Neural cell (in vitro differentiated cells): ENCODE measurements around the gene RAB3D. TPM values are rescaled to one million over a fixed set of nuclear protein-coding genes. Genes with fewer than 3 reads are reported as not detected.

Experiments
- H2AFZ ChIP-seq: fragments of 200-600, 300-800 bp; sonication (generic), shearing (Covaris generic); 2 replicates; pipeline ENCODE4 v1.6.0; 2014; ENCODE audit warnings: low read depth, mild to moderate bottlenecking, antibody characterized with exemption, low read length, moderate library complexity
- H3F3A ChIP-seq: fragments of 200-600 bp; shearing (Covaris generic); 2 replicates; pipeline ENCODE4 v1.6.1; 2016; ENCODE audit warnings: mild to moderate bottlenecking, moderate library complexity, mixed read lengths, antibody characterized with exemption, low read length; ENCODE audit not compliant: insufficient read depth, poor library complexity, severe bottlenecking
- H3K27ac ChIP-seq: fragments of 200-600, 300-800 bp; sonication (generic), shearing (Covaris generic); 2 replicates; pipeline ENCODE4 v1.5.1; 2014; ENCODE audit warnings: mild to moderate bottlenecking, low read length, moderate library complexity
- H3K27me3 ChIP-seq: fragments of 300-800, 200-600 bp; sonication (generic), shearing (Covaris generic); 2 replicates; pipeline ENCODE4 v1.6.0; 2014; ENCODE audit warnings: mild to moderate bottlenecking, low read depth, low read length, moderate library complexity; ENCODE audit not compliant: insufficient read depth
- H3K36me3 ChIP-seq: fragments of 300-800, 200-600 bp; sonication (generic), shearing (Covaris generic); 2 replicates; pipeline ENCODE4 v1.5.1; 2014; ENCODE audit warnings: mild to moderate bottlenecking, antibody characterized with exemption, low read length, moderate library complexity; ENCODE audit not compliant: insufficient read depth
- H3K4me2 ChIP-seq: fragments of 300-800, 200-600 bp; sonication (generic), shearing (Covaris generic); 2 replicates; pipeline ENCODE4 v1.6.0; 2014; ENCODE audit warnings: mild to moderate bottlenecking, low read length
- H3K4me3 ChIP-seq: fragments of 300-800, 200-600 bp; sonication (generic), shearing (Covaris generic); 2 replicates; pipeline ENCODE4 v1.5.1; 2014; ENCODE audit warnings: mild to moderate bottlenecking, low read length, moderate library complexity
- H3K79me2 ChIP-seq: fragments of 200-600 bp; shearing (Covaris generic); replicated peaks from 2 replicates; pipeline ENCODE4 v1.6.0; 2014; ENCODE audit warnings: mild to moderate bottlenecking, low read length, moderate library complexity; ENCODE audit not compliant: insufficient read depth
- H3K9ac ChIP-seq: fragments of 300-800, 200-600 bp; sonication (generic), shearing (Covaris generic); 2 replicates; pipeline ENCODE4 v1.6.1; 2016; ENCODE audit warnings: mild to moderate bottlenecking, low read length, mixed read lengths
- H3K9me2 ChIP-seq: fragments of 200-600 bp; shearing (Covaris generic); 2 replicates; pipeline ENCODE4 v1.6.1; 2016; ENCODE audit warnings: mild to moderate bottlenecking, low read length, mixed read lengths; ENCODE audit not compliant: insufficient read depth
- H3K9me3 ChIP-seq: fragments of 200-600, 300-800 bp; sonication (generic), shearing (Covaris generic); 2 replicates; pipeline ENCODE4 v1.6.1; 2016; ENCODE audit warnings: mild to moderate bottlenecking, mixed run types, low read length, moderate library complexity, mixed read lengths
- H4K20me1 ChIP-seq: fragments of 200-600 bp; shearing (Covaris generic); 2 replicates; pipeline ENCODE4 v1.6.1; 2016; ENCODE audit warnings: mild to moderate bottlenecking, mixed run types; ENCODE audit not compliant: insufficient read depth
- EP300 ChIP-seq: fragments of 450-650 bp; conservative IDR thresholded peaks from 2 replicates; pipeline ENCODE4 v1.6.1; 2014; ENCODE audit warnings: antibody characterized with exemption, mild to moderate bottlenecking, moderate library complexity; ENCODE audit not compliant: poor library complexity, severe bottlenecking
- EZH2 ChIP-seq: fragments of 200-600, 300-800 bp; shearing (Covaris generic), sonication (generic); IDR thresholded peaks from 2 replicates; pipeline ENCODE4 v1.6.1; 2014; ENCODE audit warnings: antibody characterized with exemption, low read length, borderline replicate concordance, mild to moderate bottlenecking; ENCODE audit not compliant: insufficient read depth, poor library complexity, severe bottlenecking
- POLR2AphosphoS5 ChIP-seq: IDR thresholded peaks from 2 replicates; pipeline ENCODE4 v1.6.1; 2012
- RAD21 ChIP-seq: fragments of 450-650 bp; conservative IDR thresholded peaks from 2 replicates; pipeline ENCODE4 v1.6.1; 2014; ENCODE audit warnings: antibody characterized with exemption, mild to moderate bottlenecking, moderate library complexity
- SMC3 ChIP-seq: fragments of 450-650 bp; conservative IDR thresholded peaks from 2 replicates; pipeline ENCODE4 v1.6.1; 2014; ENCODE audit warnings: antibody characterized with exemption, mild to moderate bottlenecking, moderate library complexity; ENCODE audit not compliant: poor library complexity
- TAF1 ChIP-seq: IDR thresholded peaks from 2 replicates; pipeline ENCODE4 v1.6.1; 2012; ENCODE audit warnings: low read depth
- polyA plus RNA-seq: library from polyadenylated mRNA; depleted of rRNA; stranded (reverse); fragments of >200 nt; gene quantifications from 2 replicates; pipeline ENCODE4 v1.2.3, GENCODE V29; 2014
- TF ChIP-seq, protein P1 (sequence below): fragments of 450-650 bp; IDR thresholded peaks from 2 replicates; pipeline ENCODE4 v1.5.1; 2014; ENCODE audit warnings: antibody characterized with exemption, mild to moderate bottlenecking, moderate library complexity; ENCODE audit not compliant: poor library complexity, severe bottlenecking

The RAB3D gene
- polyA plus RNA-seq, 1 donor from 2014 or later = 19.3 TPM

DNA sequence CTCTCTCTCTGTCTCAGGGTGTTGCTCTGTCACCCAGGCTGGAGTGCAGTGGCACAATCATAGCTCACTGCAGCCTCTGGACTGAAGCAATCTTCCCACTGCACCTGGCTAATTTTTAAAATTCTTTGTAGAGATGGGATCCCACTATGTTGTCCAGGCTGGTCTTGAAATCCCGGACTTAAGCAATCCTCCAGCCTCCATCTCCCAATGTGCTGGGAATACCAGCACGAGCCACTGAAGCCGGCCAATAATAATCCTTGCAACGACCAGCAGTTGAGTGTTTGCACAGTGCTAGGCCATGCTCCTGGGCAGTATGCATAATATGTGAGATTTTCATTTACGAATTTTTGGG, 45.3 kb upstream of the RAB3D start:
- H2AFZ ChIP-seq = no peak overlapping the region
- H4K20me1 ChIP-seq = no peaks in the 10 kb centered on the region
- H3F3A ChIP-seq = no peaks in the 10 kb centered on the region
- no peak overlapping the region for H3K4me3 ChIP-seq
- no peaks in the 10 kb centered on the region for H3K9me2 ChIP-seq
- no peaks in the 10 kb centered on the region for H3K79me2 ChIP-seq
- H3K27me3 ChIP-seq = peaks cover 24% of the 10 kb centered on the region
- H3K9ac ChIP-seq = no peak overlapping the region
- no peaks in the 10 kb centered on the region for H3K9me3 ChIP-seq
- no peak overlapping the region for H3K27ac ChIP-seq
- TF ChIP-seq EP300 (no peak), TAF1 (no peak), SMC3 (no peak)
- H3K36me3 ChIP-seq = no peaks in the 10 kb centered on the region
- no peak overlapping the region for H3K4me2 ChIP-seq

GRCh38 chr19:11383706-11384048, 44.2 kb upstream of the RAB3D start:
- no peak overlapping the region for H3K9ac ChIP-seq

DNA sequence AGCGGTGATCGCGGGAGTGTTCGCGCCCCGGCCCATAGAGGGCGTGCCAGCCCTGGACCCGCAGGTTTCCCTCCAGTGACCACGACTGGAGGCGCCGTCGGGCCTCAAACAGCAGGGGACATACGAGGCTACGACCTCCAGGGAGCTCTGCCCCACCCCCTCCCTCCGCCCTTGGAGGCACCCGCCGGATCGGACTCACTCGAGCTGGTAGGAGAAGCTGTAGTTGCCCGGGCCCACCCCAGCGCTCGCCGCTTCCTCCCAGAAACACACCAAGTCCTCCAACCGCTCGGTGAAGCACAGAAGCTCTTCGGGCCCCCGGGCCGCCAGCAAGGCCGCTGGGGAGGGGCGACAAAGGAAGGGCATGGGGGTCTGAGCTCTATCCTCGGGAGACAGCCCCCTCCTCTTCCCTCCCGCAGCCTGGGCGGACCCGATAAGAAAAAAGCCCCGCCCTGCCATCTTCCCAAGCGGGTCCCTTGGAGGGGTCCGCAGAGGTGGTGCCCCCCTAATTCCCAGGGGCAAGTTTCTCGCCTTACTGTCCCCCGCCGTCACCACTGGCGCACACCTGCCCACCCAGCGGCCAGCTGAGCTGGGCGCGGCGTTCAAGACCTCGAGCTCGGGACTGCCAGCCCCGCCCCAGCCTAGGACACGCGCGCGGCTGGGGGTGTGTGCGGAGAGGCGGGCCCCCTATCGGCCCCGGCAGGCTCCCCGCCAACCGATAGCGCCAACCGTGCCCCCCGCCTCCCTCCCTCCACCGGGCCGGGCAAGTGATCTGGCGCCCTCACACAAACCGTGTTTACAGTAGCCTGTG, 43.6 kb upstream of the RAB3D start:
- TF ChIP-seq SMC3 = no peak
- TF ChIP-seq, protein P1, sequence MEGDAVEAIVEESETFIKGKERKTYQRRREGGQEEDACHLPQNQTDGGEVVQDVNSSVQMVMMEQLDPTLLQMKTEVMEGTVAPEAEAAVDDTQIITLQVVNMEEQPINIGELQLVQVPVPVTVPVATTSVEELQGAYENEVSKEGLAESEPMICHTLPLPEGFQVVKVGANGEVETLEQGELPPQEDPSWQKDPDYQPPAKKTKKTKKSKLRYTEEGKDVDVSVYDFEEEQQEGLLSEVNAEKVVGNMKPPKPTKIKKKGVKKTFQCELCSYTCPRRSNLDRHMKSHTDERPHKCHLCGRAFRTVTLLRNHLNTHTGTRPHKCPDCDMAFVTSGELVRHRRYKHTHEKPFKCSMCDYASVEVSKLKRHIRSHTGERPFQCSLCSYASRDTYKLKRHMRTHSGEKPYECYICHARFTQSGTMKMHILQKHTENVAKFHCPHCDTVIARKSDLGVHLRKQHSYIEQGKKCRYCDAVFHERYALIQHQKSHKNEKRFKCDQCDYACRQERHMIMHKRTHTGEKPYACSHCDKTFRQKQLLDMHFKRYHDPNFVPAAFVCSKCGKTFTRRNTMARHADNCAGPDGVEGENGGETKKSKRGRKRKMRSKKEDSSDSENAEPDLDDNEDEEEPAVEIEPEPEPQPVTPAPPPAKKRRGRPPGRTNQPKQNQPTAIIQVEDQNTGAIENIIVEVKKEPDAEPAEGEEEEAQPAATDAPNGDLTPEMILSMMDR = peak; percentile 45
- Histone ChIP-seq H3K36me3 (no peaks in the 10 kb centered on the region), H2AFZ (no peak overlapping the region), H4K20me1 (no peaks in the 10 kb centered on the region), H3K9me3 (no peaks in the 10 kb centered on the region), H3K27me3 (peaks cover 24% of the 10 kb centered on the region), H3K79me2 (no peaks in the 10 kb centered on the region), H3K4me2 (no peak overlapping the region), H3K27ac (no peak overlapping the region), H3K4me3 (peak overlapping the region; percentile 55), H3K9me2 (no peaks in the 10 kb centered on the region), H3F3A (no peaks in the 10 kb centered on the region), H3K9ac (no peak overlapping the region)

More at GRCh38 chr19:11383706-11384048, 44.2 kb upstream of the RAB3D start:
- H3K4me2 ChIP-seq = no peak overlapping the region
- no peak for TF ChIP-seq SMC3
- no peak for TF ChIP-seq EP300
- TF ChIP-seq, protein P1 = no peak
- no peak for TF ChIP-seq RAD21
- TF ChIP-seq POLR2AphosphoS5 = no peak
- TF ChIP-seq EZH2 = no peak
- H3F3A ChIP-seq = no peaks in the 10 kb centered on the region
- peak overlapping the region; percentile 55 for H3K4me3 ChIP-seq
- no peaks in the 10 kb centered on the region for H3K79me2 ChIP-seq
- H3K27me3 ChIP-seq = peaks cover 24% of the 10 kb centered on the region
- H4K20me1 ChIP-seq = no peaks in the 10 kb centered on the region
- no peaks in the 10 kb centered on the region for H3K36me3 ChIP-seq
- no peaks in the 10 kb centered on the region for H3K9me2 ChIP-seq
- H2AFZ ChIP-seq = no peak overlapping the region
- no peaks in the 10 kb centered on the region for H3K9me3 ChIP-seq
- H3K27ac ChIP-seq = no peak overlapping the region
